Measurements from ENCODE around the gene CMTM4.
A peak's percentile ranks its signal among the peaks of the same experiment; 100 is the strongest.

The CMTM4 gene

DNA sequence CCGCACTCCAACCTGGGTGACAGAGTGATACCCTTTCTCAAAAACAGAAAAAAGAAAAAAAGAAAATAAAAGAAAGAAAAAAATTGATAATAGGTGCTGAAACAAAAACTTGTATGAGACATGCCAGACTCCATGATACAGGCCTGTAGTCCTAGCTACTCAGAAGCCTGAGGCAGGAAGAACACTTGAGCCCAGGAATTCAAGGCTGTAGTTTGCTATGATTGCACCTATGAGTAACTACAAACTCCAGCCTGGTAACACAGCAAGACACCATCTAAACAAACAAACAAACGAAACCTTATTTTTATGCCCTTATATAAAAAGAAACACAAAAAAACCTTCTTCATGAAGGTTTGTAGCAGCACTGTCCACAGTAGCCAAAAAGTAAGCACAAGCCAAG is 5.0 kb upstream of the CMTM4 start (continued):
- no peak for TF ChIP-seq SNAI2 (CRISPR knock-in tag; IDR thresholded peaks at IDR 0.05)

DNA sequence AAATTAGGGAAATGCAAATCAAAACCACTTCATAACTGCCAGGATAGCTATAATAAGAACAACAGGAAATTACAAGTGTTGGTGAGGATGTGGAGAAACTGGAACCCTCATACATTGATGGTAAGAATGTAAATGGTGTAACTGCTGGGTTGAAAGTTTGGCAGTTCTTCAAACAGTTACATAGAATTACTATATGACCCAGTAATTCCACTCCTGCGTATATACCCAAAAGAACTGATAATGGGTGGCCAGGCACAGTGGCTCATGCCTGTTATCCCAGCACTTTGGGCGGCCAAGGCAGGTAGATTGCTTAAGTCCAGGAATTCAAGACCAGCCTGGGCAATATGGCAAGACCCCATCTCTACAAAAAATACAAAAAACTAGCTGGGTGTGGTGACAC is 4.5 kb upstream of the CMTM4 start:
- no peak for ATAC-seq
- TF ChIP-seq ZC3H10 (CRISPR knock-in tag; IDR thresholded peaks at IDR 0.05) (no peak), ISL1 (CRISPR knock-in tag; IDR thresholded peaks at IDR 0.05) (no peak)

DNA sequence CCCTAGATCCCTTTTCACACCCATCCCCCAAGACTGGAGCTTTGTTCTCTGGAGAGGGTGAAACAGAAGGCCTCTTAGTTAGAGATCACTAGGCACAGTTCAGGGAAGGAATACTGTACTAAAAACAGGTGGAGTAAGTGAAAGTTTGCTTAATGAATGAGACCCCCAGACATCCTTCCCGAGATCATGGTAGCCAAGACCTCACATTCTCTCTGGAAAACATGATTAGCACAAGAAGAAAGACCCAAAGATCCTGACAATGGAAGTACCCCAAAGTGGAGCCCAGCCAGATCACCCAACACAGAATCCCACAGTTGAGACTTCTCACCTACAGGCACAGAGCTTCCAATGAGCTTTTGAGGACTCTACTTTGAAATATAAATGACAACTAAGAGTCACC is 3.4 kb upstream of the CMTM4 start:
- no peak for TF ChIP-seq RARB (CRISPR knock-in tag; IDR thresholded peaks at IDR 0.05)
- no peak for TF ChIP-seq ZFP3 (CRISPR knock-in tag; IDR thresholded peaks at IDR 0.05)
- TF ChIP-seq, protein P1, sequence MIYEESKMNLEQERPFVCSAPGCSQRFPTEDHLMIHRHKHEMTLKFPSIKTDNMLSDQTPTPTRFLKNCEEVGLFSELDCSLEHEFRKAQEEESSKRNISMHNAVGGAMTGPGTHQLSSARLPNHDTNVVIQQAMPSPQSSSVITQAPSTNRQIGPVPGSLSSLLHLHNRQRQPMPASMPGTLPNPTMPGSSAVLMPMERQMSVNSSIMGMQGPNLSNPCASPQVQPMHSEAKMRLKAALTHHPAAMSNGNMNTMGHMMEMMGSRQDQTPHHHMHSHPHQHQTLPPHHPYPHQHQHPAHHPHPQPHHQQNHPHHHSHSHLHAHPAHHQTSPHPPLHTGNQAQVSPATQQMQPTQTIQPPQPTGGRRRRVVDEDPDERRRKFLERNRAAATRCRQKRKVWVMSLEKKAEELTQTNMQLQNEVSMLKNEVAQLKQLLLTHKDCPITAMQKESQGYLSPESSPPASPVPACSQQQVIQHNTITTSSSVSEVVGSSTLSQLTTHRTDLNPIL (CRISPR knock-in tag; IDR thresholded peaks at IDR 0.05; ENCODE audit: low read depth) = no peak
- TF ChIP-seq ARNTL (CRISPR knock-in tag; IDR thresholded peaks at IDR 0.05; ENCODE audit: borderline replicate concordance, low read depth) = no peak
- TF ChIP-seq TOX (CRISPR knock-in tag; IDR thresholded peaks at IDR 0.05; ENCODE audit: borderline replicate concordance) = no peak
- TF ChIP-seq ZNF565 (CRISPR knock-in tag; conservative IDR thresholded peaks at IDR 0.05; ENCODE audit: low read depth) = no peak
- no peak for TF ChIP-seq ZFP30 (CRISPR knock-in tag; IDR thresholded peaks at IDR 0.05)
- TF ChIP-seq ZC3H10 (CRISPR knock-in tag; IDR thresholded peaks at IDR 0.05) = no peak
- TF ChIP-seq TSHZ2 (CRISPR knock-in tag; IDR thresholded peaks at IDR 0.05) = no peak
- TF ChIP-seq SNAI2 (CRISPR knock-in tag; IDR thresholded peaks at IDR 0.05) = no peak
- no peak for TF ChIP-seq ZNF70 (CRISPR knock-in tag; IDR thresholded peaks at IDR 0.05)
- no peak for ATAC-seq

- no peak for ATAC-seq
- no peak for TF ChIP-seq PPARA (CRISPR knock-in tag; IDR thresholded peaks at IDR 0.05; ENCODE audit: borderline replicate concordance)
- no peak for TF ChIP-seq TCF4 (CRISPR knock-in tag; IDR thresholded peaks at IDR 0.05; ENCODE audit: borderline replicate concordance)
Measured at GRCh38 chr16:66698046-66698445, 1.5 kb upstream of the CMTM4 start.

DNA sequence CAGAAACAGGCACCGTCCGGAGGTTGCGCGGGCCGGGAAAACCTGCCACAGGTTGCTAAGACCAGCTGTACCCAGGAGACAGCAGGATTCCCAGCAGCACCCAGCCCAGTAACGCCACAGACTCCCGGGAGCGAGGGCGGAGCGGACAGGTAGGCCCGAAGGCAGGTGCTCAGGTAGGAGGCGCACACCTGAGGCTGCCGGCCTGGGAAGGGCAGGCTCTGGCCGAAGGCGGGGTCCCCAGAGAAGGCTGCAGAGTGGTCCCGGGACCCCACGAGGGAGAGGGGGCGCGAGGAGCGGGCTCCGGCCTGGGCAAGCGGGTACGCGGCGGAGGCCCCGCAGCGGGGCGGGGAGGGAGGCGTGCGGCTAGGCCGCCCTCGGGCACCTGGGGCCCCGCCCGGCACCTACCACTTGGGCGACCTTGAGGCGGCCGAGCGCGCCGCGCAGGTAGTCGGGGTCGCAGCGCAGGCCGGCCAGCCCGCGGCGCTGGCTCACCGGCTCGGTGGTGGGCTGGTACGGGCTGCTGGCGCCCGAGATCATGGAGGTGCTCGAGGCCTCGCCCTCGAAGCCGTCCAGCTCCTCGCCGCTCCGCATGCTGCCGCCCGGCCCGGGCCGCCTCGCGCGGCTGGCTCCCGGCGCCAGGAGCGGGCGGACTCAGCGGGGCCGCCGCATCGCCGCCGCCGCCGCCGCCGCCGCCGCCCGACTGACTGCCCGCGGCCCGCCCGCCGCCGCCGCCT is 441 bp downstream of the CMTM4 start:
- peak; percentile 21 for ATAC-seq
- TF ChIP-seq BACH2 (CRISPR knock-in tag; IDR thresholded peaks at IDR 0.05; ENCODE audit: borderline replicate concordance) (no peak), TOX (CRISPR knock-in tag; IDR thresholded peaks at IDR 0.05; ENCODE audit: borderline replicate concordance) (no peak), ZNF70 (CRISPR knock-in tag; IDR thresholded peaks at IDR 0.05) (no peak), CSRNP3 (CRISPR knock-in tag; IDR thresholded peaks at IDR 0.05) (no peak), SNAI2 (CRISPR knock-in tag; IDR thresholded peaks at IDR 0.05) (no peak), ZFP30 (CRISPR knock-in tag; IDR thresholded peaks at IDR 0.05) (no peak), TSHZ2 (CRISPR knock-in tag; IDR thresholded peaks at IDR 0.05) (no peak), TCF4 (CRISPR knock-in tag; IDR thresholded peaks at IDR 0.05; ENCODE audit: borderline replicate concordance) (no peak)
- TF ChIP-seq, protein P1 (CRISPR knock-in tag; IDR thresholded peaks at IDR 0.05; ENCODE audit: low read depth) = no peak
